NCI-H226 (cell line): ENCODE results near the gene ICAM2.
"Not testable (repeated sequence)": the region's sequence is repeated elsewhere in the genome, so short reads cannot be mapped to it uniquely, and the experiment has no call there.

ENCODE experiments used
- DNase-seq: peaks from one replicate; pipeline ENCODE4 v3.0.0-alpha.2; 2015

The ICAM2 gene

DNA sequence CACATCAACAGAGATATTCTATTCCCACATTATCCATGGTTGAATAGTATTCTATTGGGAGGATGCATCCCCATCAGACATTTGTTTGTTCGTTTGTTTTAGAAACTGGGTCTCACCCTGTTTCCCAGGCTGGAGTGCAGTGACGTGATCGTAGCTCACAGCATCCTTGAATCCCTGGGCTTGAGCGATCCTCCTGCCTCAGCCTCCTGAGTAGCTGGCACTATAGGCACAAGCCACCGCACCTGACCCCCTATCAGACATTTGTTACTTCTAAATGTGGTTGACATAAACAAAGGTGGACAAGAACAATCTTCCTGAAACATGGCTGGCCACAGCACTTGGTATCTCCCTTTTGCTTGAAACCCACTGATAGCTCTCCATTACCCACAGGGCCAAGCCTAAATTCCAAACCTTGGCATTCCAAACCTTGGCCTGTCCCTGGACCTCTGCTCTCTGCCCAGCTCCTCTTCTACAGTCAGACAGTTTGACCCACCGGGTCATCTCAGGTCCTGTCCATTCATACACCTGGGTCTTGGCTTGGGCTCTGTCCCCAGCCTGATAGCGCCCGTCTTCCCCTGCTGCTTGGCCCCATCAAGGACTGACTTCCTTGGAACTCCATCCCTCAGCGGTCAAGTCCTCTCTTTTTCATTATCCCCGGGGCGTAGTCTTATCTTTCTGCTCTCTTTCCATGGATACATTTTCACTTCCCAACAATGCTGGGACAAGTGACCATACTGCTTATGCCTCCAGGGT is 23.8 kb downstream of the ICAM2 start:
- DNase-seq, result no peak

DNA sequence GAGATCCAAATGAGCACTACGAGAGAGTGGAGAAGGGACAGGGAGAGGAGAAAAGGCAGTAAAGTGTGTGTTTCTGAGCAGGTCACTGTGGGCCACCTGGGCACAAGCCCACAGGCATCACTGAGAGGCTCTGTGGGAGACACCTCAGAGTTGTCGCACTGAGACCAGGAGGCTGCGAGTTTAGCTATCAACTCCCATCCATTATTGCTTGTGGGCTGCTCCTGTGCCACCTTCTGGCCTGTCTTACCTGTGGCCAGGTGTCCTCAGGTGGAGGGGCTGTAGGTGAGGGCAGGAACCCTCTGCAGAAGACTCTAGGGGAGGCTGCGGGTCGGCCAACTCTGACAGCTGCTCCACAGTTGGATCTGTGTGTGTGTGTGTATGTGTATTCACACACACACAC is 24.8 kb downstream of the ICAM2 start:
- no peak for DNase-seq

DNA sequence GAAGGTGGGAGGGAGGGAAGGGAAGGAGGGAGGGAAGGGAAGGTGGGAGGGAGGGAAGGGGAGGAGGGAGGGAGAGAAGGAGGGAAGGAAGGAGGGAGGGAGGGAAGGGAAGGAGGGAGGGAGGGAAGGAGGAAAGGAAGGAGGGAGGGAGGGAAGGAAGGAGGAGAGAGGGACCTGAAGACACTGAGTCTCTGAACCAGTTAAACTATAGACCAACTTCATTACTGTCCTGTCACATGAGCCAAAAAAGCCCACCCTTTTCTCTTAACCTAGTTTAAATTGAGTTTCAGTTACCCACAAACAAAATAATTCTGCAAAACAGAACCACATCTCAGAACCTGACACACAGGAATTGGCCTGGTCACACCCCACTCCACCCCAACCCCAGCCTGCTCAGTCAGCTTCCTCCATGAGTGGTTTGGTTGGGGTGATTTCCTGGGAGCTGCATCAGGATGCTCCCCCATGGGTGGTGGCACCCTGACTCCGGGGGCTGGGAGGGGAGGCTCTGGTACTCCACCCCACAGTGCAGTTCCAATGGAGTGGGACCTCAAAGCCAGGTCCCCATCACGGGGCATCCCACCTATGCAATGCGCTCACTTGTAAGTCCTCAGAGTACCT is 27.0 kb downstream of the ICAM2 start:
- no peak for DNase-seq

DNA sequence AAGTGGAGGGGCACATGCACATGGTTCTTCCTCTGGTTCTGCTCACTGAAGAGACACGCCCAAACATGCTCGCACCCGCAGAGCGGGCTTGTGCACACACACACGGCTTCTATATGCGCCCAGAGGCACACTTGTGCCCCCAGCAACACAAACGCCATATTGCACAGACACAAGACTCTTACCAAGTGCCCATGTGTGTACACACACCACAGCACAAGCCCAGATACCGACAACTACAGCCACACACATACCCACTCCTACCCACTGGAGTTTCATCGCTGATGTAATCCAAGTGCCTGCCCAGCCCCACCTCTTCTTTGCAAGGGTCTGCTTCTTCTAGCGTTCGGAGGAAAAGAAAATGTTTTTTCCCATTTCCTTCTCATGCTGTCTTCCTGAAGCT is 28.8 kb downstream of the ICAM2 start:
- DNase-seq, result no peak

DNA sequence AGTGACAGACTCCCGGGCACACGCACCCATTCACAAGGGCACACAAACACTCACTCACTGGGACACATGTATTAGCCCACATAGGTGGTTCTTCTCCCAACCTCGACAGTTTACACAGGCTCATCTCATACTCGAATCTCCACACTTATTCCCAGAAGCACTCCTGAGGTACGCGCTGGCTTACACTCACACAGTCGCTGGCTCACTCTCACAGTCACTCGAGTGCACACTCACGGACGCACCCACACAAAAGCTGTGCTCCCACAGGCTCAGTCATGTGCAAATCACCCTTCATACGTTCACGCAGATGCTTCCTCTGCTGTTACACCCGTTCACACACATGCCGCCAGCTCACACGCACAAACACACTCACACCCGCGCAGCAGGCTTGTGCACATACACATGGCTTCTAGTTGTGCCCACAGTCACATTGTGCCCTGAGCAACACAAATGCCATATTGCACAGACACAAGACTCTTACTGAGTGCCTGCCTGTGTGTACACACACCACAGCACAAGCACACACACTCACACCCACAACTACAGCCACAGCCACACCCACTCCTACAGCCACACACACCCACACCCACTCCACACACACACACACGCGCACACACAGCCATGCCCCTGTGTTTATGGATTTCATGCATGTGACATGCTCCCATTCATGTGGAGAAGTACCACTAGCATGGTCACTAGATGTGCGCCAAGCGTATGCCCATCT is 30.6 kb downstream of the ICAM2 start:
- no peak for DNase-seq

DNA sequence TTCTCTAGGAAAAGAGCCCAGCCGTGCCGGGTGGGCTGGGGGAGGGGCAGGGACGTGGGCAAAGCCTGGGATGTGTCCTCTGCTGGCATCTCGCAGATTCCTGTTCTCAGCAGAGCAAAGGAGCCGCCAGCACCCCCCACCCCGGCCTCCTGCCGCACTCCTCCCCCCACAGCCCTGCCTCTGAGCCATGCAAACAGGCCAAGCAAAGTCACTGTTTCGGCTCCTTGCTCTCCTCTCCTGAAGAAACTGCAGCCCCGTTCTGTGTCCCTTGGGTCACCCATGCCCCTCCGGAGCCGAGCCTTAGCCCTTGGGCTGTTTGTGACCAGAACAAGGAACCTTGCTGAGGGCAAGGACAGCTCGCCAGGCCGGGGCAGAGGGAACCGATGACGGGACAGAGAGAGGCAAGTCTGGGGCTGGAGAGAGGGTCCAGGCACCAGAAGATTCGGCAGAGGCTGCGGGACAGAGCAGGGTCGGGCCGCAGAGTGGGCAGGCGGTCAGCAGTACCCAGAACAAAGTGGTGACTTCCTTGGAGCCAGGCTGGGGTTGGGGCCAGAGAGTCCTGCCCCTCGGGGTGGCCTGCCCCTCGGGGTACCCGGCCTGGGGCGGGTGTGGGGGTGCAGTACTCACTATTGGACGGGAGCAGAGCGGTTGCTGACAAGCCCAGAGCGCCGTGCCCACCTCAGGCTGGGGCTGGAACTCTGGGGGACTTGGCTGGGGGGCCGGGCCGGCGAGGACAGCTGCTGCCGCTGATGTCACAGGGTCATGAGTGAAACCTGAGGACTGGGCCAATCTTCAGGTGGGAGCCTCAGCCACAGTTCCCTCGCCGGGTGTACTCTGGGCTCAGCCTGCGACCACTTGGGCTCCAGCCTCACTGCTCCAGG is 31.5 kb downstream of the ICAM2 start:
- DNase-seq, result no peak

DNA sequence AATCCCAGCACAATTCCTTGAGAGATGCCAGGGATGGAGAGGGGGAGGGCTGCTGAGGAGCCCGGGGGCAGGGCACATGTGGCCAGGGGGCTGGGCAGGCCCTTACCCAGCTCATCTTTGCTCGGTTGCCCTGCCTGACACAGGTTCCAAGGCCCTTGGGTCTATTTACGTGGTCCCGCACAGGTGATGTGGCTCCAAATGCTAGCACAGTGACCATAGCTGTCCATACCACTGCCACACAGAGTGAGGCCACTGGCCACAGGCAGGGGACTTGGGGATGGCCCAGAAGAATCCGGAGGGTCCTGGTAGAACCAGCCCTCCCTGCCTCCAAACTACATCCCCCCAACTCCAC is 32.3 kb downstream of the ICAM2 start:
- no peak for DNase-seq

DNA sequence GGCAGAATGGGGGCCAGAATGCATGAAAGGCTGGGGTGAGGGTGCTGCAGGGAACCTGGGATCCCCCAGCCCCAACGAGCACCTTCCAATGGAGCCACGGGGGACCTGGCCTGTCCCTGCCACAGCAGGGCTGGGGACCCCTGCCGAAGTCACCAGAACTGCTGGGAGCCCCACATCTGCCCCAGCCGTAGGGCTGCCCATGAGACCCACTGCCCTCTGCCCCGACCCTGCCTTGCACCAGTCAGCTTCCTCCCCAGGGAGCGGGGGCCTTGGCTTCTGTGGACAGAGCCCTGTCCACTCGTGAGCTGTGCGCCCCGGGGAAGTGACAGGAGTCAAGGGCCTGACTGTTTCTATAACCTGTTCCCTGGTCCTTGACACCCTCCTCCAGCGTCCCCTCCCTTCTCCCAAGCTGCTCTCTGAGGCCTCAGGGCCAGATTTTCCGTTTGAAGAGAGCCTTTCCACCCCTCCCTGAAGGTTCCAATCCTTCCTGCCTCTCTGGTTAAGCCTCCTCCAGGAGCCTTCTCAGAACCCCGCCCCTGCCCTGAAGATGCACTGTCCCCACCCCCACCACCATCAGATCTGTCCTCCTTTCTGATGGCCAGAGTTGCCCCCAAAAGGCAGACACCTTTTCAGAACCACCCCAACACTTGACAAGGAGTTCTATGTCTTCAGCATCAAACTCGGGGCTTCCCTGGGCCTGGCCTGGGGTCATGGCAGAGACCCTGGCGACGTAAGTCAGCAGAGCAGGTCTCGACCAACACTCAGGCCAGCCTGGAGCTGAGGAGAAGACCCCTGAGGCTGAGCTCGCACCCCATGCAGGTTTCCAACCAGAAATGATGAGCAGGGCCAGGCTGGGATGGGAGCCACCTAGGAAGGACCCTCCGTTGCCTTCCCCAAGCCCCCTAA is 33.0 kb downstream of the ICAM2 start:
- DNase-seq, result no peak

DNA sequence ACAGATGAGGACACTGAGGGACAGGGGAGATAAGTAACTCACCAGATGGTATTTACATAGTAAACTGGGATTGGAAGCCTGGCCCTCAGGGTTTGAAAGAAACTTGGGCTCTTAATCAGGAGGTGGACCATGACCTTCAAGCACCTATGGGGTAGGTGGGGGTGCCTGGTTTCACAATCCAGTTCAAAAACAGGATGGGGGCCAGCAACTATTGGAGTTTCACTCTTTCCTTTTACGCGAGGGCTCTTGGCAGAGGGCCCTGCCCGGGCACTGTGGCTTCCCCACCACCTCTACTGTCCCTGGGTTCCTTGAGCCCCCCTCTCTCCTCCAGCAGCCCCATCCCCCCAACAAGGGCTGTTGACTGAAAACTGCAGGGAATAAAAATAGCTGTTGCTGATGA is 33.6 kb downstream of the ICAM2 start:
- no peak for DNase-seq

DNA sequence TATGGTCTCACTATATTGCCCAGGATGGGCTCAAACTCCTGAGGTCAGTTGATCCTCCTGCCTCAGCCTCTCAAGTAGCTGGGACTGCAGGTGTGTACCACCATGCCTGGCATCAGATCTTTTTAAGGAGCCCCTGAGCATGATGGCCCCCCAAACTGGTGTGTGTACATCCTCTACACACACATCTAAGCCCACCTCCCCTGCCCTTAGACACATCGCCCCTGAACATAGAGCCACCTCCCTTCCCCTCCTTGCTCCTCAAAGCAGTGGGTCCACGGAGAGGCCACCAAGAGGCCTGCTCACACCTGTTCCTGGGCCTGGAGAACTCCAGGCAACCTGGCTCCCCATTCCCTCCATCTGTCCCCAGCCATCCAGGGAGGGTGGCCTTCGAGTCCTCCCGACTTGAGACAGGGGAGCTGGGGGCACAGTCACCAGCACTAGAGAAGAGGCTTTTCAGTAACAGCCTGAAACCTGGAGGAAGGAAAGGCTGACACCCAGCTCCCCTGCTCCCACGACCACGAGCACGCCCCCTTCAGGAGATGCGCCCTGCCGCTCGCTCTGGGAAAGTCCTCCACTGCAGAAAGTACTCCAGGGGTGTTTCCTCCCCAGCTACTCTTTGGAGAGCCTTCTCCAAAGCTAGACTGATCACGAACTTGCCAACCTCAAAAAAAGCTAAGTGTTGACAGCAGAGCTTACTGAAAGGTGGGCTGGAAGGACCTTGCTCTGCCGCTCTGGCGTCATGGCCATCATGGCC is 34.9 kb downstream of the ICAM2 start:
- DNase-seq, result no peak

DNA sequence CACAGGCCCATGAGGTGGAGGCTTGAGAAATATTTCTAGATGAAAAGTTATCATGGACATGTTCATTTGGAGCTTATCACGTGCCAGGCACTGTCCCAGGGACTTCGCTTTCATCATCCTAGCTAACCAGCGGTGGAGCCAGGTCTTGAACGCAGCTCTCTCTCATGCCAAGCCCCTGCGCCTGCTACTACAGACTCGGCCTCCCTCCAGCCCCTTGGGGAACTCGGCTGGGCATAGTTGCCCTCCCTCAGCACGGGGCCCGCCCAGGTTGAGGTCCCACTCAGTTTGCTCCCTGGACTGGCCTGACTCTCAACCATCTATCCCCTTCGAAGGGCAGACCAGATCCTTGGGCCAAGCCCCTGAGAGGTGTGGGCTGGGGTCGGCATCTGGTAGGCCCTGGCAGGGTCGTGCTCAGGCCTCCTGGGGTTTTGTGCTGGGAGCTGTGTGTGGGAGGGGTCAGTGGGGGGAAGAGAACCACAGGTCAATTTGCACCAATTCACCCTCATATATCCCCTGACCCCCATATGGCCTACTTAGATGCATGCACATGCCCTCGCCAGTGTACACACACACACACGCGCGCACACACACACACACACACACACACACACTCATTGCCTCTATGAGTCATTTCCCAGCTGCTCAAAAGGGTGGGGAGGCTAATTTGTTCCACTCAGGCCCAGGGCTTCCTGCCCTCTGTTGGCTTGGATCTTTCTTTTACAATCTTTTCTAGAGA is 35.6 kb downstream of the ICAM2 start:
- peak; percentile 80 for DNase-seq

DNA sequence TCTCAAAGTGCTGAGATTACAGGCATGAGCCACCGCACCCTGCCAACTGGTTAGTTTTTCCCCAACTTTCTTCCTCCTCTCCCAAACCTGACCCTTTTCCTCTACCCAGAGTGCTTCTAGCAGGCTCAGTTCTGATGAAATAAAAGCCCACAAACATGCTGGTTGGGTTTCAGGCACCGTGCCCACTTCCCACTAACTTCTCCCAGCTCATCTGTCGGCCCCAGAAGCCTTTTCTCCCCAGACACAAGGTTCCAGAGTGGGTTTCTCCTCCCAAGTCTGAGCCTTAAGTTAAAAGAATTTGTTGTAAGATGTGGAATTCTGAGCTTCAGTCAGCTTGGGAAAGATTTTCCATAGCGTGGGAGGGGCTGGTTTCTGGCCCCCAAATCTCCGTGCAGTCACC is 36.2 kb downstream of the ICAM2 start:
- no peak for DNase-seq

DNA sequence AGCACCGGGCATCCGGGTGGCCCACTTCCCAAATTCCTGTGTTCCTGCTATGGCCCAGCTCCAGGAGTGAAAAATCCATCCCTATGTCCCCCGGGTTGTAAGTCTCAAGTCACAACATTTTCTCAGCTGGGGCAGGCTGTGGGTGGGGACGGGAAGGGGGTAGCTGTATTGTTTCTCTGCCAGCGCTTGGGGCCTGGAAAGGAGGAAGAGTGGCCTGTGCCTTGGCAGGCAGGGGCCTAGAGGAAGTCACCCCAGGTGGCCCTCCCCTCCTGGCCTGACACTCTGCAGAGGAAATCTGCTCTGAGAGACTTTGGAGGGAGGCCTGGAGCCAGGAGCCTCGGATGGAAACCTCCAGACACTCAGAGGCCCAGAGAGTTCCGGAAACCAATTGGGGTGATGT is 37.1 kb downstream of the ICAM2 start:
- no peak for DNase-seq

DNA sequence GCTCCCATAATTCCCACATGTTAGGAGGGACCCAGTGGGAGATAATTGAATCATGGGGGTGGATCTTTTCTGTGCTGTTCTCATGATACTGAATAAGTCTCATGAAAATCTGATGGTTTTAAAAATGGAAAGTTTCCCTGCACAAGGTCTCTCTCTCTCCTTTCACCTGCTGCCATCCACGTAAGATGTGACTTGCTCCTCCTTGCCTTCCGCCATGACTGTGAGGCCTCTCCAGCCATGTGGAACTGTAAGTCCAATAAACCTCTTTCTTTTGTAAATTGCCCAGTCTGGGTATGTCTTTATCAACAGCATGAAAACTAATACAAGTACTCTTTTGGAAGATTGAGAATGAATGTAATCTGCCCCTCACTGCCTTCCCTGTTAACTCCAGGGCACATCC is 37.8 kb downstream of the ICAM2 start:
- not testable (repeated sequence) for DNase-seq

DNA sequence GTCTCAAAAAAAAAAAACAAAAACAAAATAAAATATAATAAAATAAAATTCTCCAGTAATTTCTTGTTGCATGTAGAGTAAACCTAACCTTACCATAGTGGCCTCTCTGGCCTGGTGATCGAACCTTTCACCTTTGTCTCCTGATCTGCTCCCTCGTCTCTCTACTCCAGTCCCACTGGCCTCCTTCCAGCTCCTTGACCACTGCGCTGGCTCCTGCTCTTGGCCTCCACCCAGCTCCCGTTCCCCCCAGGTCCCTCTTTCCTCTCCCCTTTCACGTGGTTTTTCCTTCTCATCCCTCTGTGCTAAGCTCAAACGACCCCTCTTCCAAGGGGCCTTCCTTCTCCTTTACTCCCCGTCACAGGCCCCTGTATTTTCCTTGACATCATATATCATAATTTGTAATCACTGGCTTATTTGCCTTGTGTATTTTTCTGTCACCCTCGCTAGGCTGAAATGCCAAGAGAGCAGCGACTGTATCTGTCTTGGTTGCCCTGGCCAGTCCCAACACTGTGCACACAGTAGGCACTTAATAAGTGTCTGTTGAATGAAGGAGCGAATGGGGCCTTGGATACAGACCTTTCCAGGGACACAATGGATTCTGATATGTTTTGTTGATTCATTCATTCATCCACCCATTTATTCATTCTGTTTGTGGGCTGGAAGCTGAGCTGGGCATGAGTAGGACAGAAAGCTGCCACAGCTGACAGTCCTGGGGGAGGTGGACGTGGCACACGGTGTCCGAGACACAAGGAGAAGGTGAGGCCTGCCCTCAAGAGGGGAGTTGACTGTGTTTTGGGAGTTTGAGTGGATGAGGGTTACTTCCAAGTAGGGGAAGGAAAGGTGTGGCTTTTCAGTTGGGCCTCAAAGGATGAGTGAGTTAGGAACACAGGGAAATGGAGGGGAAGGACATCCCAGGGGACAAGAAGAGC is 41.9 kb downstream of the ICAM2 start:
- DNase-seq, result no peak

DNA sequence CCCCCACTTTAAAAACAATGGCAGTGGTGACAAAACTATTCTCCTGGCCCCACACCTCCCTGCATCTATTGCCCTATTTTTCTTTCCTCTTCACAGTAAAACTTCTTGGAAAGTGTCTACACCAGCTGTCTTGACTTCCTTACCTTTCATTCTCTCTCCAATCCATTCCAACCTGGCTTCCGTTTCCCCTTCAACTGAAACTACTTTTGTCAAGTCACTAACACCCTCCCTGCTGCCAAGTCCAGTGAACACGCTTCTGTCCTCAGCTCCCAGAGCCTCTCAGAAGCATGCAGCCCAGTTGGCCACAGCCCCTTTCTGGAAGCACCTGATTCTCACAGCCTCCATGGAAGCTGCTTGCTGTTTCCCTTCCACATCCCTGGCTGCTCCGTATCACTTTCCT is 43.7 kb downstream of the ICAM2 start:
- no peak for DNase-seq

DNA sequence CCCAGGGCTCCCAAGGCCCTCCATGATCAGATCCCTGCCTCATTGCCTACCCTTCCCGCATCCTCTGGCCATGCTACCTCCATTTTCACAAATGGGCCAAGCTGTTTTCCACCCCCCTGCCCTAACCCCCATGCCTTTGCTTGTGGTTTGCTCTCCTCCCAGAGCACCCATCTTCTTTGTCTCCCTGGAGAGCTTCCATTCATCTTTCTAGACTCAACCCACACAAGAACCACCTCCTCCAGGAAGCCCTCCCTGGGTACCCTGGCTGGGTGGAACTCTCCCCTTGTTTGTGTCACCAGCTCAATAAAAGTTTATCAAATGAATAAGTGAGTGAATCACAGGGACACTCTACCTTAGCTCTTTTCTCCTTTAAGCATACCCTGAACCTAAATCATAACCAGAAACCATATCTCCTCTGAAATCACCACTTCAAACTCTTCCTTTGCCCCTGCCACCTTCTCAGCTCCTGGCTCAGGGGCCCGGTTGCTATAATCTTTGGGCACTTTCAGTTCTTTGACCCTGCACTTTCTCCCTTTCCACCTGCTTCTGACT is 44.8 kb downstream of the ICAM2 start:
- no peak for DNase-seq

DNA sequence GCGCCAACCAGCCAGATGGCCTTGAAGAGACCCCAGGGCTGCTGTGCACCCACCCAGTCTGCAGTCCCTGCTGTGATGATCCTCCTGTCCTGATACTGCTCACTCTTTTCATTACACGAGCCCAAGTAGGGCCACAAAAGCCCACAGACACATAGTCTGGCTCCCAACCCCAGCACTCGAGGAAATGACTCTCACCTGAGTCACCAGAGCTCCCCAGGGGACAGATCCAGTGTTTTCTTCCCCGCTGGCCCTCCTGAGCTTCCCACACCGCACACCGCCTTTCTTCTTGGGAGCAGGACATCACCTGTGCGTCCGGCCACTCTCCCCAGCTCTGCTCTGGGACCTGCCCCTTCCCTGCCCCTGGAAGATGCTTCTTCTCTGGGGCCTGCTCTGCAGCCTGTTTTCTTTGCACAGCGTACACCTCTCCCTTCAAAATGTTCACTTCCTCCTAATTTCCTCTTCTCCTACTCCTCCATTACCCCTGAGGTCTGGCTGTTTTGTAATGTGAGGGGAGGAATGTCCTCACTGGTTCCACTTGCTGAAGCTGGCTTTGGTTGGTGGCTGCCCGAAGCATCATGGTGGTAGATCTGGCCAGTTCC is 45.7 kb downstream of the ICAM2 start:
- DNase-seq, result peak; percentile 14
